PC-3 (cell line): ENCODE measurements around the gene GRB2. TPM values are rescaled to one million over a fixed set of nuclear protein-coding genes. Genes with fewer than 3 reads are reported as not detected.
A peak's percentile ranks its signal among the peaks of the same experiment; 100 is the strongest.

Experiments used
- ATAC-seq: fragments of 200-7000 bp; cut with Tn5 transposase; 2 replicates; pipeline ENCODE4 v1.9.1; 2020; ENCODE audit warnings: mild to moderate bottlenecking, moderate library complexity
- BruUV-seq: library from RNA; stranded (reverse); fragments of 400-500 nt; replicated peaks from 2 replicates; lab custom pipeline; 2021; lab: Mats Ljungman, UMichigan
- CTCF ChIA-PET: fragments of 300-600 bp; sonication (Branson Sonifier 250); formaldehyde crosslinking; loops from one replicate; lab custom pipeline; 2022; ENCODE audit warnings: antibody characterized with exemption; lab: Charles Lee
- POLR2A ChIA-PET: fragments of 300-600 bp; sonication (Branson Sonifier 250); formaldehyde crosslinking; loops from one replicate; lab custom pipeline; 2022; ENCODE audit warnings: antibody characterized with exemption; ENCODE audit not compliant: unreplicated experiment; lab: Charles Lee
- DNase-seq: peaks from one replicate; pipeline ENCODE4 v3.0.0-alpha.2; 2015
- H2AFZ ChIP-seq: fragments of 300-600 bp; sonication (generic); 2 replicates; pipeline ENCODE4 v1.6.0; 2016; ENCODE audit warnings: antibody characterized with exemption, low read length
- H3F3A ChIP-seq: fragments of 300-600 bp; sonication (generic); one replicate; pipeline ENCODE4 v1.6.0; 2017; ENCODE audit warnings: antibody characterized with exemption, low read length, control low read depth, mild to moderate bottlenecking; ENCODE audit not compliant: unreplicated experiment
- H3K27ac ChIP-seq: fragments of 300-600 bp; sonication (generic); 2 replicates; pipeline ENCODE4 v1.5.1; 2016; ENCODE audit warnings: mild to moderate bottlenecking, low read length
- H3K27me3 ChIP-seq: fragments of 300-600 bp; sonication (generic); 2 replicates; pipeline ENCODE4 v1.6.1; 2016; ENCODE audit warnings: low read length, mixed read lengths
- H3K36me3 ChIP-seq: fragments of 300-600 bp; sonication (generic); 2 replicates; pipeline ENCODE4 v1.6.1; 2016; ENCODE audit warnings: low read depth, mixed run types, low read length, mixed read lengths
- H3K4me1 ChIP-seq: fragments of 300-600 bp; sonication (generic); 2 replicates; pipeline ENCODE4 v1.5.1; 2016; ENCODE audit warnings: low read length; ENCODE audit not compliant: insufficient read depth
- H3K4me2 ChIP-seq: fragments of 300-600 bp; sonication (generic); 2 replicates; pipeline ENCODE4 v1.6.0; 2016; ENCODE audit warnings: low read length
- H3K4me3 ChIP-seq: fragments of 300-600 bp; sonication (generic); 2 replicates; pipeline ENCODE4 v1.5.1; 2016; ENCODE audit warnings: mild to moderate bottlenecking, low read length, mixed read lengths
- H3K79me2 ChIP-seq: fragments of 300-600 bp; sonication (generic); 2 replicates; pipeline ENCODE4 v1.6.1; 2017; ENCODE audit warnings: low read length, mixed read lengths
- H3K9ac ChIP-seq: fragments of 300-600 bp; sonication (generic); 2 replicates; pipeline ENCODE4 v1.6.0; 2016; ENCODE audit warnings: mild to moderate bottlenecking, low read length
- H3K9me2 ChIP-seq: fragments of 300-600 bp; sonication (generic); replicated peaks from 2 replicates; pipeline ENCODE4 v1.6.1; 2016; ENCODE audit warnings: mixed run types, low read length, mixed read lengths
- H3K9me3 ChIP-seq: fragments of 300-600 bp; sonication (generic); 2 replicates; pipeline ENCODE4 v1.6.1; 2016; ENCODE audit warnings: low read length, mixed read lengths
- H4K20me1 ChIP-seq: fragments of 300-600 bp; sonication (generic); 2 replicates; pipeline ENCODE4 v1.6.1; 2016; ENCODE audit warnings: low read length, mixed read lengths
- EZH2 ChIP-seq: fragments of 300-600 bp; sonication (generic); IDR thresholded peaks from one replicate; pipeline ENCODE4 v1.6.1; 2017; ENCODE audit warnings: antibody characterized with exemption, mild to moderate bottlenecking, low read length; ENCODE audit not compliant: unreplicated experiment
- EZH2phosphoT487 ChIP-seq: fragments of 300-600 bp; sonication (generic); IDR thresholded peaks from 2 replicates; pipeline ENCODE4 v1.6.1; 2018; ENCODE audit warnings: mild to moderate bottlenecking, antibody characterized with exemption, low read length, borderline replicate concordance
- intact Hi-C: fragments of 100-400 bp; cut with micrococcal nuclease; formaldehyde crosslinking; loops from 2 replicates; pipeline ENCODE4 v1.9.0; 2023
- total RNA-seq: library from RNA; depleted of rRNA; stranded (reverse); fragments of >200 nt; gene quantifications from 2 replicates; pipeline ENCODE4 v1.2.3, GENCODE V29; 2014
- TF ChIP-seq, protein P1 (sequence below): fragments of 300-600 bp; sonication (generic); conservative IDR thresholded peaks from 2 replicates; pipeline ENCODE4 v1.5.1; 2017; ENCODE audit warnings: antibody characterized with exemption, low read depth, mild to moderate bottlenecking, low read length

Gene GRB2
- total RNA-seq, 1 experiment from 2014 or later, result 224 TPM

DNA sequence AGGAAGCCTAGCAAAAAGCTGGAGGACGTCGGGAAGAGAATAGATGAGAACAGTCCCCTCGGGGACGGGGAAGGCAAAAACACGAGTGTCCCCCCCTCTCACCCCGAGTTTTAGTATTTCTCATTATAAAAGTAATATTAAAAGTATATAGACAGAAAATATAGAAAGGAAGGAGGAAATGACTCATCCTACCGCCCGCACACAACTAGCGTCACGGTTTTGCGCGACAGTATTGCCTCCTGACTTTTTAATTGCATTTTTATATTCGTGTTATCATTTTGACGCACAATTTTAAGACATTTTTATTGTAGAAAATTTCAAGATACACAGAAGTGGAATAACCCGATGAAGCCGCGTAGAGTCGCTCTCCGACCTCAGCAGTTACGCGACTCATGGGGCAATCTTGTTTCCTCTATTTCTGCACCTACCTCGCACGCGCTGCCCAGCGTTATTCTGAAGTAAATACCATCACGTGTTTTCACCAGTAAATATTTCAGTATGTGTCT lies 115.6 kb downstream of the GRB2 start:
- peak overlapping the region; percentile 97 for H2AFZ ChIP-seq
- H3K4me3 ChIP-seq, result peak overlapping the region; percentile 82
- no peaks in the 10 kb centered on the region for H3K9me2 ChIP-seq
- TF ChIP-seq, protein P1, sequence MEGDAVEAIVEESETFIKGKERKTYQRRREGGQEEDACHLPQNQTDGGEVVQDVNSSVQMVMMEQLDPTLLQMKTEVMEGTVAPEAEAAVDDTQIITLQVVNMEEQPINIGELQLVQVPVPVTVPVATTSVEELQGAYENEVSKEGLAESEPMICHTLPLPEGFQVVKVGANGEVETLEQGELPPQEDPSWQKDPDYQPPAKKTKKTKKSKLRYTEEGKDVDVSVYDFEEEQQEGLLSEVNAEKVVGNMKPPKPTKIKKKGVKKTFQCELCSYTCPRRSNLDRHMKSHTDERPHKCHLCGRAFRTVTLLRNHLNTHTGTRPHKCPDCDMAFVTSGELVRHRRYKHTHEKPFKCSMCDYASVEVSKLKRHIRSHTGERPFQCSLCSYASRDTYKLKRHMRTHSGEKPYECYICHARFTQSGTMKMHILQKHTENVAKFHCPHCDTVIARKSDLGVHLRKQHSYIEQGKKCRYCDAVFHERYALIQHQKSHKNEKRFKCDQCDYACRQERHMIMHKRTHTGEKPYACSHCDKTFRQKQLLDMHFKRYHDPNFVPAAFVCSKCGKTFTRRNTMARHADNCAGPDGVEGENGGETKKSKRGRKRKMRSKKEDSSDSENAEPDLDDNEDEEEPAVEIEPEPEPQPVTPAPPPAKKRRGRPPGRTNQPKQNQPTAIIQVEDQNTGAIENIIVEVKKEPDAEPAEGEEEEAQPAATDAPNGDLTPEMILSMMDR, result peak; percentile 36
- no peak for TF ChIP-seq EZH2
- peak overlapping the region; percentile 68 for H3K27ac ChIP-seq
- H4K20me1 ChIP-seq, result no peaks in the 10 kb centered on the region
- ChIA-PET CTCF (interaction anchor here (0.6 to 2.0 kb wide), 10 partner anchors 17 to 307 kb away, joined by 3 to 60 read pairs (median 7); partner anchors contain the start of gene MIF4GD), POLR2A (interaction anchor here (0.6 to 1.7 kb wide), 8 partner anchors 12 to 532 kb away, joined by 3 to 23 read pairs (median 5); partner anchors contain the start of genes GGA3, GRB2, MIF4GD and MRPS7)
- no peaks in the 10 kb centered on the region for H3K9me3 ChIP-seq
- DNase-seq (peak; percentile 59), ATAC-seq (peak; percentile 13)
- H3F3A ChIP-seq, result no peaks in the 10 kb centered on the region
- BruUV-seq, result TSS peak; percentile 98
- H3K79me2 ChIP-seq, result peaks cover 21% of the 10 kb centered on the region
- peaks cover 12% of the 10 kb centered on the region for H3K4me1 ChIP-seq
- no peaks in the 10 kb centered on the region for H3K27me3 ChIP-seq
- H3K4me2 ChIP-seq, result peak overlapping the region; percentile 87
- peak overlapping the region; percentile 83 for H3K9ac ChIP-seq
- intact Hi-C loops, result loop anchor here (1.0 kb wide), 2 partner anchors 19 to 115 kb away; partner anchors contain the start of genes GRB2 and MIF4GD
- H3K36me3 ChIP-seq, result peaks cover 10% of the 10 kb centered on the region

DNA sequence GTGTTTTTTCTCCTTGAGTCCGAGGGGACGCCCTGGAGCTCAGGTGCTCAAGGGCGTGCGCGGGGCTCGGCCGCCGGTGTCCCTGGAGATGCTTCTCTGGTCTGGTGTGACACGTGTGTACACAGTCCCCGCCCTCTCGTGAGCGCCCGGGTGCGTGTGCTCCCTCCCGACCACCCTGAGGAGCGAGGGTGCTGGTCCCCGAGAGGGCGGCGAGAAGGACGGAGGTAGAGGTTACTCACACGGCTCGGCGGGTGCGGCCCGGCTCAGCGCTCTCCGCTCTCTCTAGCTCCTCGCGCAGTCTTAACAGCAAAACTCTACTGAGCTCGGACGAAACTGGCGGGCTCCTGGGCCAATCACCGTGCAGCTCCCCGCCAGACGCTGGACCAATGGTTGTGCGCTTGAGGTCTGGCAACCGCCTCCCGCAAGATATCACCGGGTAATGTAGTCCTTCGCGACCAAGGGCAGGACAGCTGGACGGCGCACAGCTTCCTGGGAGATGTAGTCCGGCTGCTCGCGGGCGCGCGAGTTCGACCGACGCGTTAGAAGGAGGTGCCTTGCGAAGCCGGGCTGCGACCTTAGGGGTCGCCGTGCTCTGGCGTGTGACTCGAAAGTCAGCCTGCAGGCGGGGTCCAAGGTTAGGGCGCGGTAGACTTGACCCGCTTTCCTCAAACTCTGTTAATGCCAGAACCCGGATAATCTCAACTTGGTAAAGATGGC lies 116.2 kb downstream of the GRB2 start, which contains the start of gene SLC25A19:
Gene SLC25A19 (minus strand): TSS at position 319 of the 717 bp plus-strand sequence. CDS start 2,669 bp downstream, outside the sequence.
- no TSS peak for BruUV-seq
- H3K4me3 ChIP-seq, result peak within 1 kb of the TSS; percentile 82
- TF ChIP-seq, protein P1, result no peak
- TF ChIP-seq EZH2, result no peak
- TF ChIP-seq EZH2phosphoT487, result no peak
- H3K9ac ChIP-seq, result peak within 1 kb of the TSS; percentile 83
- H3K27me3 ChIP-seq, result no peaks in the 10 kb centered on the region
- no peaks in the 10 kb centered on the region for H4K20me1 ChIP-seq
- POLR2A ChIA-PET, result interaction anchor here (0.5 to 1.7 kb wide), 14 partner anchors 11 to 1821 kb away, joined by 3 to 23 read pairs (median 3); partner anchors contain the start of genes GGA3, GRB2, MIF4GD and MRPS7
- peaks cover 10% of the 10 kb centered on the region for H3K36me3 ChIP-seq
- peaks cover 21% of the 10 kb centered on the region for H3K79me2 ChIP-seq
- peak within 1 kb of the TSS; percentile 68 for H3K27ac ChIP-seq
- peak; percentile 97 for ATAC-seq
- peak; percentile 99 for DNase-seq
- peaks cover 12% of the 10 kb centered on the region for H3K4me1 ChIP-seq
- intact Hi-C loops, result loop anchor here (1.0 kb wide), 2 partner anchors 18 to 116 kb away; partner anchors contain the start of genes GRB2 and MIF4GD
- H3K9me2 ChIP-seq, result no peaks in the 10 kb centered on the region
- H3K4me2 ChIP-seq, result peak within 1 kb of the TSS; percentile 94
- H2AFZ ChIP-seq, result peak within 1 kb of the TSS; percentile 97
- CTCF ChIA-PET, result interaction anchor here (0.6 to 2.0 kb wide), 12 partner anchors 16 to 307 kb away, joined by 3 to 60 read pairs (median 6); partner anchors contain the start of gene MIF4GD
- no peaks in the 10 kb centered on the region for H3F3A ChIP-seq
- H3K9me3 ChIP-seq, result no peaks in the 10 kb centered on the region
